Gastrocnemius medialis (tissue), 4 donors: ENCODE data around the gene GPS1.

Experiments used
- POLR2A ChIP-seq, 2 donors: fragments of 450-650 bp; IDR thresholded peaks; one replicate each; pipeline ENCODE4 v1.6.1; 2017; ENCODE audit warnings: antibody characterized with exemption in 2 of 2, mild to moderate bottlenecking in 2 of 2, moderate library complexity in 2 of 2
- TF ChIP-seq, protein P1 (sequence below), 5 experiments: fragments of 450-650 bp in 3 of 5; fragments of 200-600 bp in 2 of 5; sonication (generic) in 2 of 5; IDR thresholded peaks in 4 of 5; conservative IDR thresholded peaks in 1 of 5; 1 replicate in 4 of 5; 2 replicates in 1 of 5; pipeline ENCODE4 v1.5.1; 2016 to 2019; ENCODE audit warnings: antibody characterized with exemption in 5 of 5, mild to moderate bottlenecking in 3 of 5, moderate library complexity in 3 of 5

DNA sequence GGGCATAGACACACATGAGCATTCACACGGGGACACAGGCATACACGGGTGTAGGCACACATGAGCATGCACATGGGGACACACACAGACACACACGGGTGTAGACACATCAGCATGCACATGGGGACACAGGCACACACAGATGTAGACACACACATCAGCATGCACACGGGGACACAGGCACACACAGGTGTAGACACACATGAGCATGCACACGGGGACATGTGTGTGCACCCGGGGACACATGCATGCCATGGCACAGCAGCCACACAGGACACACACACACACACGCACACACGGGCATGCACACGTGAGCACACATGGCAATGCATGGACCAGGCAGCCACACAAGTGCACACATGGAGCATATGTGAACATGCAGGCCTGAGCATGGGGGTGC, 9.0 kb upstream of the GPS1 start:
- TF ChIP-seq POLR2A (IDR thresholded peaks at IDR 0.05), result no peak
- TF ChIP-seq, protein P1, sequence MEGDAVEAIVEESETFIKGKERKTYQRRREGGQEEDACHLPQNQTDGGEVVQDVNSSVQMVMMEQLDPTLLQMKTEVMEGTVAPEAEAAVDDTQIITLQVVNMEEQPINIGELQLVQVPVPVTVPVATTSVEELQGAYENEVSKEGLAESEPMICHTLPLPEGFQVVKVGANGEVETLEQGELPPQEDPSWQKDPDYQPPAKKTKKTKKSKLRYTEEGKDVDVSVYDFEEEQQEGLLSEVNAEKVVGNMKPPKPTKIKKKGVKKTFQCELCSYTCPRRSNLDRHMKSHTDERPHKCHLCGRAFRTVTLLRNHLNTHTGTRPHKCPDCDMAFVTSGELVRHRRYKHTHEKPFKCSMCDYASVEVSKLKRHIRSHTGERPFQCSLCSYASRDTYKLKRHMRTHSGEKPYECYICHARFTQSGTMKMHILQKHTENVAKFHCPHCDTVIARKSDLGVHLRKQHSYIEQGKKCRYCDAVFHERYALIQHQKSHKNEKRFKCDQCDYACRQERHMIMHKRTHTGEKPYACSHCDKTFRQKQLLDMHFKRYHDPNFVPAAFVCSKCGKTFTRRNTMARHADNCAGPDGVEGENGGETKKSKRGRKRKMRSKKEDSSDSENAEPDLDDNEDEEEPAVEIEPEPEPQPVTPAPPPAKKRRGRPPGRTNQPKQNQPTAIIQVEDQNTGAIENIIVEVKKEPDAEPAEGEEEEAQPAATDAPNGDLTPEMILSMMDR (IDR thresholded peaks at IDR 0.05 in 4 of 5, conservative IDR thresholded peaks at IDR 0.05 in 1 of 5), result no peak
